Smooth muscle cell of trachea (primary cell): ENCODE data around the gene COPB2. TPM values are rescaled to one million over a fixed set of nuclear protein-coding genes. Genes with fewer than 3 reads are reported as not detected.

Experiments used
- total RNA-seq: library from RNA; depleted of rRNA; stranded (reverse); fragments of >200 nt; gene quantifications from 2 replicates; pipeline ENCODE4 v1.2.1, GENCODE V29; 2014

The COPB2 gene
- 261 and 288 TPM in 2 replicates for total RNA-seq

DNA sequence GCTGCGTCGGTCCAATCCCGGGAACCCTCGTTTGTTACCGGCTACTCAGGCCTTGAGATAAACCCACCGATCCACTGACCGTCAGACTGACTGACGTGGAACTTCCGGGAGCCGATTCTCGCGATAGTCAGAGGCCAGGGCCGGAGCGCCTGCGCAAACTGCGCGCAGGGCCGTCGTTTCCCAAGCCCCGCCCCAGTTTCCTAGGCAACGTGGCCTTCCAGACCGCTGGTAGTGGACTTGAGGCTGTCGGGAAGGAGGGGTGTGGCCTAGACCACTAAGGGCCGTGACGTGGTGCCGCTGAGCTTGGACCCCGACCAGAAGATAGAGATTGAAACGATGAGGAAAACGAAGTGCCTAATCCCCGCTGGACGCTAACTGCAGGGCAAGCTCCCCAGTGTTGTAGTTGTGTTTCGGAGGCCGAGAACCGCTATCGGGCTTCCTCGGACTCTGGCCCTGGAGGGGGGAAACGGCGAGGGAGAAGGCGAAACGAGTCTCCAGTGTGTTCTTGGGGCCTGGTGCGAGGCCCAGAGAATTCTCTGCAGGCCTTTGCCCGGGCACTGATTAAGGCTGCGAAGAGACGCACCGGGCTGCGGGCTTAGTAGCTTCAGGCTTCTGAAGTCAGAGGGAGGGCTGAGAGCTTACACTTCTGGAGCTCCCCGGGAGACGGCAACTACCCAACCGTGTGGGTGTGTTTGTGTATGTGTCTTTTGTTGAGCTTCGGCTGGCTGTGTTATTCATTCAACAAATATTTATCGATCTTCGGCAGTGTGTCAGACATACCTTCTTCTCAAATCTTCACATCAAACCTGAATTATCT lies at the start of gene COPB2:
COPB2 (minus strand) TSS at position 96 of the 817 bp plus-strand sequence. CDS start 97 bp downstream, outside the sequence.

DNA sequence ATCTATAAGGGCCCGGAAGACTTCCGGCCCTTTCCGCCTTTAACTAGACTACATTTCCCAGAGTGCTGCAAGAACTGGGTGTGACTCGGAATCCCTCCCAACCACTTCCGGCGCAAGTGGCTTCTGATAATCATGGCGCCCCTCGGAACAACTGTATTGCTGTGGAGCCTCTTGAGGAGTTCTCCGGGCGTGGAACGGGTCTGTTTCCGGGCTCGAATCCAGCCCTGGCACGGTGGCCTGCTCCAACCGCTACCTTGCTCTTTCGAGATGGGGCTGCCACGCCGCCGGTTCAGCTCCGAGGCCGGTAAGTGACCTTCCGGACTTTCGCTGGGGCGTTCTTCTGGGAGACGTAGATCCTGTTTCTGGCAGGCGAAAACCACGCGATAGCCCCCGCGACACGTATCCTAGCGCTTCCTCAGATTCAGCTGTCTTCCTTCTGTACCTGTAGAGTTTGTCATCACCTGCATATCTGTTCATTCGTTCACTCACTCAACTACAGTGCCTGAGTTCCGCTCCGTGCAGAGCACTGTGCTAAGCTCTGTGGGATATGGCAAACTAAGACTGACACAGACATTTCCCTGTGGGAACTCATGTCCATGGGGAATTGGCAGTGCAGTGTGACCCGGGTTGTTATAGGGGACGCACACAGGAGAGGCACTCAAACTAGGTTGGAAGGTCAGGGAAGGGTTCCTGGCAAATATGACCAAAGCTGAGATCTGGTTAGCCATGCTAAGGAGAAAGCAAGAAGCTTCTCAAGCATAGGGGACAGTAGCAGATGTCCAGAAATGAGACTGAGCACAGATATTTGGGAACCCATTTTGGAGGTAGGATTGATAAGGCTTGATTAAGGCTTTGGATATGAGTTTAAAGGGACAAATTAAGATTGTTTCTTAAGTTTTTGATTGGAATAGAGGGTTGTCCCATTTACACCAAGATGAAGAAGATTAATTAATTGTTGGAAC lies 45.3 kb downstream of the COPB2 start, which contains the start of gene MRPS22:
MRPS22 (plus strand) TSS at position 126 of the 962 bp plus-strand sequence; CDS start at position 133, 7 bp downstream.

Other genes with a start within 250 kb of the COPB2 start
- gene MRPS22, start 45.6 kb downstream of the COPB2 start, total RNA-seq, result 67.3 and 116 TPM in 2 replicates
- not detected in 2 replicates for gene RBP2, start 86.9 kb upstream of the COPB2 start, total RNA-seq
- gene RBP1, start 150.1 kb upstream of the COPB2 start, total RNA-seq, result 0.99 and 1.6 TPM in 2 replicates